Ishikawa (cell line): ENCODE data around the gene SEC14L5.

ENCODE experiments used
- CEBPB ChIP-seq: IDR thresholded peaks from 2 replicates; pipeline ENCODE4 v1.6.1; 2012
- CREB1 ChIP-seq: IDR thresholded peaks from 2 replicates; pipeline ENCODE4 v1.6.1; 2012; ENCODE audit warnings: low read depth
- EGR1 ChIP-seq: IDR thresholded peaks from 2 replicates; pipeline ENCODE4 v1.6.1; 2012
- EP300 ChIP-seq: IDR thresholded peaks from 2 replicates; pipeline ENCODE4 v1.6.1; 2012; ENCODE audit warnings: borderline replicate concordance
- FOXM1 ChIP-seq: IDR thresholded peaks from 2 replicates; pipeline ENCODE4 v1.6.1; 2012; ENCODE audit warnings: low read depth, borderline replicate concordance
- MAX ChIP-seq: IDR thresholded peaks from 2 replicates; pipeline ENCODE4 v1.6.1; 2012
- NFIC ChIP-seq: IDR thresholded peaks from 2 replicates; pipeline ENCODE4 v1.6.1; 2012
- RAD21 ChIP-seq: IDR thresholded peaks from 2 replicates; pipeline ENCODE4 v1.6.1; 2012; ENCODE audit warnings: low read depth
- REST ChIP-seq: IDR thresholded peaks from 2 replicates; pipeline ENCODE4 v1.6.1; 2012; ENCODE audit warnings: low read depth, mild to moderate bottlenecking
- TAF1 ChIP-seq: IDR thresholded peaks from 2 replicates; pipeline ENCODE4 v1.6.1; 2012; ENCODE audit warnings: low read depth, mild to moderate bottlenecking
- TCF12 ChIP-seq: IDR thresholded peaks from 2 replicates; pipeline ENCODE4 v1.6.1; 2012; ENCODE audit warnings: low read depth
- TEAD4 ChIP-seq: IDR thresholded peaks from 2 replicates; pipeline ENCODE4 v1.6.1; 2012
- USF1 ChIP-seq: IDR thresholded peaks from 2 replicates; pipeline ENCODE4 v1.6.1; 2012
- YY1 ChIP-seq: IDR thresholded peaks from 2 replicates; pipeline ENCODE4 v1.6.1; 2012; ENCODE audit warnings: low read depth
- ZBTB7A ChIP-seq: IDR thresholded peaks from 2 replicates; pipeline ENCODE4 v1.6.1; 2012; ENCODE audit warnings: low read depth

SEC14L5 gene

GRCh38 chr16:5059386-5060072, 101.4 kb downstream of the SEC14L5 start:
- TF ChIP-seq MAX (no peak), TCF12 (no peak), ZBTB7A (no peak), FOXM1 (no peak), CEBPB (no peak), CREB1 (no peak), YY1 (no peak), RAD21 (no peak), TAF1 (no peak), TEAD4 (no peak), EP300 (no peak), NFIC (no peak), EGR1 (no peak), REST (no peak), USF1 (no peak)

GRCh38 chr16:5060073-5060641, 102.0 kb downstream of the SEC14L5 start:
- TF ChIP-seq NFIC (no peak), FOXM1 (no peak), MAX (no peak), CREB1 (no peak), TAF1 (no peak), ZBTB7A (no peak), EP300 (no peak), TCF12 (no peak), YY1 (no peak), USF1 (no peak), TEAD4 (no peak), EGR1 (no peak), CEBPB (no peak), REST (no peak), RAD21 (no peak)

GRCh38 chr16:5062051-5062450, 103.9 kb downstream of the SEC14L5 start:
- TF ChIP-seq CREB1 (no peak), USF1 (no peak), REST (no peak), MAX (no peak), TEAD4 (no peak), NFIC (no peak), ZBTB7A (no peak), TCF12 (no peak), FOXM1 (no peak), TAF1 (no peak), RAD21 (no peak), EGR1 (no peak), EP300 (no peak), YY1 (no peak), CEBPB (no peak)
